Right ventricle myocardium superior (tissue), 1 donor: ENCODE measurements around the gene RNASET2. TPM values are rescaled to one million over a fixed set of nuclear protein-coding genes. Genes with fewer than 3 reads are reported as not detected.

ENCODE experiments used
- ATAC-seq: fragments of 200-7000 bp; cut with Tn5 transposase; one replicate; pipeline ENCODE4 v1.9.1; 2020; ENCODE audit warnings: mild to moderate bottlenecking; ENCODE audit not compliant: poor library complexity
- DNase-seq: peaks from one replicate; pipeline ENCODE4 v3.0.0-alpha.2; 2020
- intact Hi-C: fragments of 100-400 bp; cut with DNase I; formaldehyde crosslinking; loops from one replicate; pipeline ENCODE4 v1.11.2; 2022
- total RNA-seq: library from RNA; stranded (reverse); fragmentation: NEBNext Ultra II Directional; extraction: Animal tissue kit (Norgen Biotek cat#: 25700); gene quantifications from one replicate; pipeline ENCODE4 v1.2.1, GENCODE V29; 2021
- donor health status: DM: no; HTN: yes; CAD: no; lungs with severe emphysema.

Gene RNASET2
- total RNA-seq, 1 donor from 2014 or later, result 12.3 TPM

DNA sequence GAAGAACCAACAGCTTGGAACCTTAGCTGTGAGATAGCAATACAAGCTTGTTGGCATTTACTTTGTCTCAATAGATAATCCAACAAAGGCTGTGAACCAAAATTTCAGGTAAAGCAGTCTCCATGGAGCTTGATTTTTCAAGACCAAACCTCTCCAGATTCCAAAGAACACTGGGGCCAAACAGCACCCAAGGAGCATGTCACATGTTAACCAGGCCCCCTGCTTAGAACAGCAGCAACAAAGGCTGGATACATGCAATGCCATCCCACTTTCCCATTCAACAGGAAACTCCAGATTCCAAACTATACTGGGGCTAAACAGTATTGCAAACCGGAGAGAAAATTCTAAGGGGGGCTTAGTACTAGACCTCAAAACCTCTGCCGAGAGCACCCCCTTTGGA lies 15.8 kb upstream of the RNASET2 start:
- ATAC-seq, result no peak
- intact Hi-C loops, result no loop called here
- DNase-seq, result no peak

DNA sequence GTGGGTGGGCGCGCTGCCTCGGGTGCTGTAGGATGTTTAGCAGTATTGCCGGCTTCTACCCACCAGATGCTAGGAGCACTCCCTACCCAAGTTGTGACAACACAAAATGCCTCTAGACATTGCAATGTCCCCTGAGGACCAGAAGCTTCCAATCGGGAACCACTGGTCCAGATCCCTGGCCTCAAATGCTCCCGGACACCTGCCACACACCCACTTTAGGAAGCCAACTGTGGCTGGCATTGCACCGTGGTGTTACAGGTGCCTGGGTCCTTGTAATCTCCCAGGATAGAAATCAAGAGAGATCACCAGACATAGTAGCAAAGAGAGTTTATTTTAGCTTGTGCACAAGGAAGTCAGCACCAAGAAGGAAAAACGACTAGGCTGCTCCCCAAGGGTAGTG lies 14.9 kb upstream of the RNASET2 start:
- intact Hi-C loops, result no loop called here
- ATAC-seq (no peak), DNase-seq (no peak)

DNA sequence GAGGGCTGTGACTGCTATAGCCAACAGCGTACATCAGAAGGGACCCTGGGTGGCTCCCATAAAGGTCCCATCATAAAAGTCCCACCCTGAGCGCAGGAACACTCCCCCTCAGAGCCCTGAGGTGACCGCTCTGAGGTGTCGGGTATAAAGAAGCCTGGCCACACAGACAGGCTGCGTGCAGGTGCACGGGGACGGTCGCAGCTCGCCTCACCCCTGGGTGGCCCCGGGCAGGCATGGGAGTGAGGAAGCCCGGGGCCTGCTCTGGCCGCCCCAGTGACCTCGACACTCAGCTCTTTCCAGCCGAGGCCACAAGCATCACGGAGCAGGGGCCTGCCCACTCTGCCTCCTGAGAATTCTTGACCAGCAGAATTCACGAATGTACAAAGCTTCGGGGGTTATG lies 14.4 kb upstream of the RNASET2 start:
- intact Hi-C loops, result no loop called here
- ATAC-seq, result no peak

DNA sequence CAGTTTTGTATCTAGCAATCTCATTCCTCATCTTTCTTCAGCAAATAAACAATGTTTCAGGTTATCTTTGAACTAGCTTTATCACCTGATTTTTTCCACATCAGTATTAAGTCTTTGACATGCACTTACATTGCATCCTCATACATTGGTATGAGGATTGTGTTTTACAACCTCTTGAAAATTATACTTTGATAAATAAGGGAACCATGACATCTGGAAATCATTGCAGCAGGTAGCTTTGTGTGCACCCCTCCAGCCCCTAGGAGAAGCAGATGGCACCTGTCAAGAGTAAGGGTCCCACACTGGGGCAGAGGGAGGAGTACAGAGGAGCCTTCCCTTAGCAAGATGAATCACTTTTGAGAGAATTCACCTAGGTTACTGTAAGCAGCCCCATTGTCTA lies 13.7 kb upstream of the RNASET2 start:
- no peak for ATAC-seq
- intact Hi-C loops, result no loop called here

More for the DNA sequence above, 14.4 kb upstream of the RNASET2 start:
- no peak for DNase-seq

DNA sequence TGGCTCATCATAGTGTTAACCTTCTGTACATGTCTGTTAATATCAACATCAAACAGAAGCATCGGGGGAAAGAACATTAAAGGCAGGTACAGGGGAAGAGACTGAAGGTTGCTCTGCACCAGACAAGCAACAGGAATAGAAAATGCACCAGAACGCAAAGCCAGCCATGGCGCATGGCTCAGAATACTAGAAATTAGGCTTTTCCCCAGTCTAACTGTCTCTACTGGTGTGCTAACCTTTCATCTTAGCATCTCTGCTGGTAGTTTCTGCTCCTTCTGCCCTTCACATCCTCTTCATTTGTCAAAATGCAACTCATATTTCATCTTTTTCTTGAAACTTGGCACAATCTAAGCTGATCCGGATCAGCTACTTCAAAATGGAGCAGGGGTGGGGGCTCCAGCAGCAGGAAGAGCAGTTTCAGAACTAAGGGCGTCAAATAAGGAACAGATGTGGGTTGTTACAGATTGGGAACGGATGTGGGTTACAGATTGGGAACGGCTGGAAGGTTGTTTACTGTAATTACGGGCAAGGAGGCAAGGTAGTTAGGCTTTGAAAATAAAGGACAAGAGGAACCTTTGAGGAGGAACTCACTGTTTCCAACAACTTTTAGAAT lies 13.1 kb upstream of the RNASET2 start:
- ATAC-seq (no peak), DNase-seq (no peak)
- intact Hi-C loops, result no loop called here

More for the DNA sequence above, 13.7 kb upstream of the RNASET2 start:
- no peak for DNase-seq

DNA sequence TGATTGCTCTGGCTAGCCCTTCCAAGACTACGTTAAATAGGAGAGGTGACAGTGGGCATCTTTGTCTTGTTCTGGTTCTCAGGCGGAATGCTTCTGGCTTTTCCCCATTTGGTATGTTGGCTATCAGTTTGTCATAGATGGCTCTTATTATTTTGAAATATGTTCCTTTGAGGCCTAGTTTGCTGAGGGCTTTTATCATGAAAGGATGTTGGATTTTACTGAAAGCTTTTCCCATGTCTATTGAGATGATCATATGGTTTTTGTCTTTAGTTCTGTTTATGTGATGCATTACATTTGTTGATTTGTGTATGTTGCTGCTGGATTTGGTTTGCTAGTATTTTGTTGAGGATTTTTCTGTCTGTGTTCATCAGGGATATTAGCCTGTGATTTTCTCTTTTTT lies 9.9 kb upstream of the RNASET2 start:
- DNase-seq, result no peak
- intact Hi-C loops, result no loop called here
- ATAC-seq, result no peak

DNA sequence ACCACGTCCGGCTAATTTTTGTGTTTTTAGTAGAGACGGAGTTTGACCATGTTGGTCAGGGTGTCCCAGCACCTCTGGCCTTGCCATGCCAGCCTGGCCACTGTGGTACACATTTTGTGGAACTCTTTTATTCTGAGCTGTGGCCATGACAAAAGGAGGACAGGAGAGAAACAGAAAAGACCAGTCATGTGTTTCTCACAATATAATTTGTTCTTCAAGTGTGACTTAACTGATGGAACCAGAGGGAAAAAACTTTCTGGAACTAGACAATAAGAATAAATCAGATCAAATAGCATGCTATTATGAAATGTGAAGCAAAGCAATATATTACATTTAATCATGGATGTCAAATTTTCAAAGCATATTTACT lies 4.2 kb upstream of the RNASET2 start:
- ATAC-seq, result no peak
- no peak for DNase-seq
- intact Hi-C loops, result no loop called here

DNA sequence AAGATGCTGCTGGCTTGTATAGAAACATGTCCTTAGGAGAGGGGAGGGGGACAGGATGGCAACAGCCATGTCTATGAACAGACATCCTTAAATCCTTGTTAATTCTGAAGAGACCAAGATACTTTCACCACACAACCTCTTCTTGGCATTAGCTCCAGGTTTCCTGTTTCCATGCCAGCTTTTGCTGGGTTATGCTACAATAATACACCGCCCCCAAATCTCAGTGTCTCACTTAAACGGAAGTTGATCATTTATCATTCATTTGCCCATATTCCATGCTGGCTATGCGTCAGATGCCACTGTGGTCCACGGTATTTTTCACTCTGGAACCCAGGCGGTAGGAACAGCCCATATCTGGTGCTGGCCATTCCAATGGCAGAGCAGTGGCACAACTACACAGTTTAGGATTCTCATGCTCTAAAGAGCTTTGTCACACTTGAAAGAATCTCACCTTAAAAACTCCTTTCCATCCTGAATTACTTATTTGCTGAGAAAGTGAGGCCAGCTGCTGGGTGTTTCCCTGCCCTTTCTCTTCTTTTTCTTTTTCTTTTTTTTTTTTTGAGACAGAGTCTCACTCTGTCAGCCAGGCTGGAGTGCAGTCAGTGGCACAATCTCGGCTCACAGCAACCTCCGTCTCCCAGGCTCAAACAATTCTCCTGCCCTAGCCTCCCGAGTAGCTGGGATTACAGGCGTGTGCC lies 3.7 kb upstream of the RNASET2 start:
- ATAC-seq (no peak), DNase-seq (no peak)
- intact Hi-C loops, result no loop called here

DNA sequence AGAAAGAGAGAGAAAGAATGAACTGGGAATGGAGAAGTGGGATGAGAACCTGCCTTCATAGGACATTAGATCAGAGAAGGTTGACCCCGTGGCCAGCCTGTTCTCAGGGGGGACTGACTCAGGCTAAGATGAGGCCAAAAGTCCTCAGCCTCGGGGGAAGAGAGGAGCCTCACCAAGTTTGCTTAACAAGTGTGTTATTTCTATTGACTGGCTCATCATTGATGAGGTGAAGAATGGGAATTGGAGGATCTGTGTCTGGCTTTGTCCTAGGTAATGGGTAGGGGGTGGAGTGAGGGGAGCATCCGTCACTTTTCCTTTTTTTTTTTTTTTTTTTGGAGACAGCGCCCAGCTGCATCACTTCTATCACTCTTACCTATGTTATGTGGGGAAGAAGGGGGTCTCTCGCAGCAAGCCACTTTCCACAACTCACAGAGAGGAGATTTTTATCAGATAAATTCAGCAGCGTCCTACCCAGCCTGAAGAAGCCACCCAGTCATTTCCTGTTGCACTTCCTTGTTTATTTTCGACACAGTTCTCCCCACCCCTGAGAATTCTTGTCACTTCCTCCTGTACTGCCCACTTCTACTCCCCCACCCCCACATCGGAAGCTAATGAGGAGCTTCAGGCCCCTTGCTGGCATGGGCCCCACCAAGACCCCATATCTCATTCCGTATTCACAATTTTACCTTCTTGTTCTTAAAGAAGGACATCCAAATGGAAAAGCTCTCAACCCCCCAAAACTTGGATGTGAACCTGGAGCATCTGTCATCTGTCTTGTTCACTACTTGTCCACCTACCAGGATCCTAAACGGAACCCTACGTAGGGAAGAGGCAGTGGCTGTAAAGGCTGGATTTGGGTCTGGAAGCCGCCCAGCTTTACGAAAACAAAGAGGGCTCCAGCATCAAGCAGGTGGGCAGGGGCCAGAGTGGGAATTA lies 2.8 kb upstream of the RNASET2 start:
- intact Hi-C loops, result no loop called here
- ATAC-seq, result no peak
- DNase-seq, result no peak

DNA sequence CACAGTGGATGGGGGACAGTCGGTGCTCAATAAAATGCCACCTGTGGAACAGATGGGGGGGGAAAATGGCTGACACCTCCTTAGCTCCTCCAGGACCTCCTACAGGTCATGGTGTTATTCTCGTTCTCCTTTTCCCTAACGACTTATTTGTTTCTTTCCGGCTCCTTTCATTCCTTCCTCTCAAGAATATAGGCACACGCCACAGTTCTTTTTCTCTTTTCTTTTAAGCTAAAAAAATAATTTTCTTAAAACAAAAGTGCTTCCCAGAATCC lies 1.4 kb upstream of the RNASET2 start:
- no peak for ATAC-seq
- intact Hi-C loops, result no loop called here
- DNase-seq, result no peak

DNA sequence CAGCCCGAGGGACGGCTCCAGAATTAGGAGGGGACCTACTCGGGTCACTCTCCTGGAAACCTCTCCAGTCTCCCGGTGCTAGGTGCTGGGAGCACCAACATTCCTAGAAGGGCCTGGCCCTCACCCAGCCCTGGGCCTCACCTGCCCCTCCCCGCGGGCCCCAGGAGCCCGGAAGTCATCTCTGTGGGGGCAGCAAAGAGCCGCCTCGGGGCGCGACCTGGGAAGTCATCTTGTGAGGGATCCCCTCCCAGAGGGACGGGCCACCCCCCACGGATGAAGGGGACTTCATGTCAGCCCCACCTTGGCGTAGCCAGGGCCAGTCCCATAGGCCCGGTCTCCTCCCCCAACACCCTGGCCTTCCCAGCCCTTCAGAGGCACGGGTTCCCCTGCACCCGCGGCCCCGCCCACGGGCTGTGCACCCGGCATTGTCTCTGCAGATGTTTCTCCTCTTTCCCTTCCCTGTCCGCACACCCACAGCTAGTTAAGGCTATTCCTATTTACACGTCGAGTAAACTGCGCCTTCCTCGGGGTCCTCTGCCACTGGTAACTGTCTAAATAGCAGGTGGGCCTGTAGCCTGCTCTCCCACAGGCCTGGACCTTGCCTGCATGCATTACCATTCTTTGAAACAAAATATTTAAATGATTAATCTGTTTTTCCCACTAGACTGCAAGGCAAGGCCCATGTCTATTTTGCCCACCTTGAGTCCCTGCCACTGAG lies 896 bp upstream of the RNASET2 start:
- intact Hi-C loops, result no loop called here
- DNase-seq (peak; percentile 77), ATAC-seq (peak; percentile 62)

DNA sequence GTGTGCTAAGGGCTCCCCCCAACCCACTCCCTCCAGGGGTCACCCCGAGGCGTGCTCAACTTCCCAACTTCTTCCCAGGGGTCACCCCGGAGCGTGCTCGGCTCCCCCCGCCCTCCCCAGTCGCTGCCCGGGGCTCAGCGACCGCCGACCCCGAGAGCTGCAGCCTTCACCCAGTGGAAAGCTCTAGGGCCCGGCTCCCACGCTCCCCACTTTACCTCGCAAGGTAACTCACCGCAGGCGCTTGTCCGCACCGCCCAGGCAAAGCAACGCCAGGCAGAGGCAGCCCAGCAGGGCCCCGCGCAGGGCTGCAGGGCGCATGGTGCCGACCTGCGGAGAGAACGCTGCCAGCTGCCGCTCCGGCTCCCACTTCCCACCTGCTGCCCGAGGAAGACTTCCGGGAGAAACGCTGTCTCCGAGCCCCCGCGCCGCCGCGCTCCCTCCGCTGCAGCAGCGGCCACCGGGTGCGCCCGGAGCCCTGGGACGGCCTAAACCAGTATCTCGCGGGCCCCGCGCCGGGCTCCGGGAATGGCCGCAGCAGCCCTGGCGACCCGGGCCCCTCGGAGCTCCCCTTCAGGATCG lies 396 bp downstream of the RNASET2 start:
- ATAC-seq (peak; percentile 46), DNase-seq (no peak)
- intact Hi-C loops, result no loop called here

DNA sequence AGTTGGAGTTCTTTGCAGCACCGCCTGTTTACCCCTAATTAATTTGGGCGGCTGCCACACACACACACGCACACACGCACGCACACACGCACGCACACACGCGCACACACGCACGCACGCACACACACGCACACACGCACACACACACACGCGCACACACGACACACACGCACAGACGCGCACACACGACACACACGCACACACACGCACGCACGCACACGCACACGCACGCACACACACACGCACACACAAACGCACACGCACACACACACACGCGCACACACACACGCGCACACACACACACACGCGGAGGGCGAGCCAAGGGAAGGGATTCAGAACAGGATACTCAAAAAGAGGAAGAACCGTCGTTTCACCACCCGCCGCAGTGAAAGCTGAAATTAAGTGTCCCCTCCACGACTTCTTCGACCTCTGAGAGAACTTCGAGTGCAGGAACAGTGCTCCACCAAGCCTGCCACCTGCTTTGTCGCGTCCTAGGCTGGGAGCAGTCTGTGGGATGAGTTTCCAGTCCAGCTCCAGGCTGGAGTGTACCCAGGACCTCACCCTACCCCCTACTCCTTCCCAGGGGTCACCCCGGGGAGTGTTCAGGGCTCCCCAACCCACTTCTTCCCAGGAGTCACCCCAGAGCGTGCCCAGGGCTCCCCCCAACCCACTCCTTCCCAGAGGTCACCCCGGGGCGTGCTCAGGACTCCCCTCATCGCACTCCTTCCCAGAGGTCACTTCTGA lies 1.1 kb downstream of the RNASET2 start:
- intact Hi-C loops, result no loop called here
- ATAC-seq (no peak), DNase-seq (peak; percentile 76)

DNA sequence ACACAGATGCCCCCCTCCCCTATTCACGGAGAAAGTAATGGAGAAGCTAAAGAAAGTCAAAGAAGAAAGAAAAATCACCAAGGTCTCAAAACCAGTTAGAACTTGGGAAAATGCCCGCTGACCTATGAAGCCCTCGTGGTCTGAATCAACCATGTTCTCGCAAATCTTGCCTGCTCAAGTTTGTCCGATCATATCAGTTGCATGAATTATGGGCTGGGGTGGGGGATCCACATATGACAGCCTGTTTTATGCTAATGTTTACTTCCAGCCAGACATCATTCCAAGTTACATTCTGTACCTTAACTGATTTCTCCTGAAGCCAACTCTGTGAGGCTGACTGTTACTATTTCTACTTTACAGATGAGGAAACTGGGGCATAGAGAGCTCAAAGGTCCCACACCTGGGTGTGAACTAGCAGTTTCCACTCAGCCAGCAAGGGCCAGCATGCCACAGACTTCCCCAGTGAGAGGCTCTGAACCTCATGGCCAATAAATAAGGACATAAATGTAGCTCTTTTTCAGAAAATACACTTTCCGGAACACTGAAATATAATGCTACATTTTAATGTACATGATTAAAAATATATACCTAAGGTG lies 2.1 kb downstream of the RNASET2 start:
- intact Hi-C loops, result no loop called here
- no peak for DNase-seq
- ATAC-seq, result no peak

DNA sequence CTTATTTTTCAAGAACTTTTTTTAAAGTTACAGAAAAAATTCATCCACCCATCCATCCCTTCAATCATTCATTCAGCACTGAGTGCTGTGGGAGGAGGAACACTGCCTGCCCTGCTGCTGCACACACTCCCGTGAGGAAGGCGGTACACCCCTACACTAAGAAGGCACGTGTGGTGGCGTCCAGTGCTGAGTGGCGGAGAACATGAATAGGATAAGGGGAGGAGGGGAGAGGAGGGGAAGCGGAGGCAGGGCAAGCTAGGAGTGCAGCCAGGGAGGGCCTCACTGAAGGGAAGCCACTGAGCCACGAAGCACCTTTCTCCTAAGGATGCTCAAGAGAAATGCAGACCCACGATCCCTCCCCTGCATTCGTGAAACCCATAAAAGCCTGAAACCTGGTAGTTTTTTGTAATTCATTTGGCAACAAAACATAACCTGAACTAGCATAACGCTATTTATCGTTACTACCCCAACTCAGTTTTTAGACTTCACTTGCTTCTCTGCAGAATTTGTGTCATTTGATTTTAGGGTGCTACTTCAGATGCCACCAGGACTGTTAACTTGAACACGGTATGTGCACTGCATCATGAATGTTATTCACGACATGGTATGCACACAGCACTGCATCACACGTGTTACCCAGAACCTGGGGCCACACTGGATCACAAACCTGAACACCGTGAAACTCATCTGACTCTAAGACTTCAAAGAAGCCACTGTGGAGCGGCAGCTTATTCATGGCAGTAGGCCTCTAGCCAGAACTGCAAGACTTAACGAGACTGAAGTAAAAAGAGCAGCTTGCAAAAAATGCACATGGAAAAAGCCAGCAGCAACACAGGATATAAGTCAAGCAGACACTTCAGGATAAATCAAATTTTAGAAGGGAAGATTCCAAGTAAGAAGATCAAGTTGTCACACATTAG lies 3.5 kb downstream of the RNASET2 start:
- DNase-seq, result no peak
- ATAC-seq, result no peak
- intact Hi-C loops, result no loop called here

DNA sequence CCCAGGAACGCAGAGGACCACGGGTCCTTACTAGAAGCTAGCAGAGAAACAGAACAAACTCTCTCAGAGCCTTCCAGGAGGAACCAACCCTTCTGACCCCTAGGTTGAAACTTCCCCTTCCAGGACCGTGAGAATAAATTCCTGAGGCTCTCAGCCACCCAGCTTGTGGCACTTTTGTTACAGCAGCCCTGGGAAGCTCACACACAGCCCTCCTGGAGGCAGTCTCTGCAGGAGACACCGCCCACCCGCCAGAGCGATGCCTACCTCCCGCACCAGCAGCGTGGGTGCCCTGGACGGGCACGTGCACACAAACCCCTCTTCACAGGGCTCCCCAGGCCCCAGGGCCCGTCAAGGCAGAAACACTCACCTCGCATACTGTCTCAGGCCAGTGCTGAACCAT lies 4.2 kb downstream of the RNASET2 start:
- ATAC-seq, result no peak

DNA sequence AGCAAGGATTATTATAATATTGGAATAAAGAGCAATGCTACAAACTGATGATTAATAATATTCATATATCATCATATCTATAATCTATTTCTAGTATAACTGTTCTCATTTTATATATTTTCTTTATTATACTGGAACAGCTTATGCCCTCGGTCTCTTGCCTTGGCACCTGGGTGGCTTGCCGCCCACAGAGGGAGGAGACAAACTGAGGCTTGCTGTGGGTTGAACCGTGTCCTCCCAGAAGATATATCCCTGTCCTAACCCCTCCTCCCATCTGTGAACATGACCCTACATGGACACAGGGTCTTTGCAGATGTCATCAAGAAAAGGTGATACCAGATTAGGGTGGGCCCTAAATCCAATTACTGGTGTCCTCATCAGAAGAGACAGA lies 4.7 kb downstream of the RNASET2 start:
- DNase-seq (no peak), ATAC-seq (no peak)
- intact Hi-C loops, result no loop called here

More for the DNA sequence above, 4.2 kb downstream of the RNASET2 start:
- no peak for DNase-seq
- intact Hi-C loops, result no loop called here
